SHP77 treated with DMSO at 0.1 percent for 48 hours (cell line): ENCODE measurements around the gene MYO18B.

ENCODE experiments used
- DNase-seq: peaks from one replicate; lab custom pipeline; 2025; lab: John Stamatoyannopoulos, UW

MYO18B gene

GRCh38 chr22:25992331-25992730, 250.3 kb downstream of the MYO18B start:
- no peak for DNase-seq

GRCh38 chr22:25996669-25997068, 254.7 kb downstream of the MYO18B start:
- no peak for DNase-seq

- no peak for DNase-seq
These were observed 256.1 kb downstream of the MYO18B start for GRCh38 chr22:25997886-25998775.

GRCh38 chr22:26002456-26002855, 260.5 kb downstream of the MYO18B start:
- no peak for DNase-seq

GRCh38 chr22:26004477-26004876, 262.5 kb downstream of the MYO18B start:
- DNase-seq, result no peak

- DNase-seq, result no peak
These were observed 266.6 kb downstream of the MYO18B start for GRCh38 chr22:26008587-26008986.

GRCh38 chr22:26016916-26017315, 274.9 kb downstream of the MYO18B start:
- no peak for DNase-seq

- DNase-seq, result no peak
These were observed 275.9 kb downstream of the MYO18B start for GRCh38 chr22:26017932-26018331.

GRCh38 chr22:26019596-26019995, 277.6 kb downstream of the MYO18B start:
- no peak for DNase-seq

GRCh38 chr22:26021516-26021915, 279.5 kb downstream of the MYO18B start:
- no peak for DNase-seq

- DNase-seq, result no peak
These were observed 281.3 kb downstream of the MYO18B start for GRCh38 chr22:26023104-26023775.

GRCh38 chr22:26025626-26026025, 283.6 kb downstream of the MYO18B start:
- no peak for DNase-seq

- DNase-seq, result no peak
These were observed 285.4 kb downstream of the MYO18B start for GRCh38 chr22:26027341-26027740.

- DNase-seq, result no peak
These were observed 289.7 kb downstream of the MYO18B start for GRCh38 chr22:26031641-26032040.

GRCh38 chr22:26033071-26033470, 291.1 kb downstream of the MYO18B start:
- DNase-seq, result no peak

GRCh38 chr22:26033586-26033985, 291.6 kb downstream of the MYO18B start:
- no peak for DNase-seq

- no peak for DNase-seq
These were observed 293.5 kb downstream of the MYO18B start for GRCh38 chr22:26035523-26035922.

- no peak for DNase-seq
These were observed 296.4 kb downstream of the MYO18B start for GRCh38 chr22:26038365-26038764.

GRCh38 chr22:26041931-26042330, 299.9 kb downstream of the MYO18B start:
- no peak for DNase-seq

GRCh38 chr22:26043031-26043430, 301.0 kb downstream of the MYO18B start:
- DNase-seq, result no peak

GRCh38 chr22:26045051-26045450, 303.1 kb downstream of the MYO18B start:
- DNase-seq, result no peak

GRCh38 chr22:26045860-26046259, 303.9 kb downstream of the MYO18B start:
- no peak for DNase-seq

GRCh38 chr22:26047516-26047915, 305.5 kb downstream of the MYO18B start:
- DNase-seq, result no peak
